OCI-LY1 (cell line): ENCODE data around the gene BMP7.

Source experiments
- EZH2 ChIP-seq: fragments of 200-600 bp; sonication (generic), shearing (Covaris generic); IDR thresholded peaks from 2 replicates; pipeline ENCODE4 v1.8.0; 2017; ENCODE audit warnings: borderline replicate concordance, mixed run types, mild to moderate bottlenecking, antibody characterized with exemption, low read length, moderate library complexity, mixed read lengths
- TF ChIP-seq, protein P1 (sequence below): fragments of 200-600 bp; sonication (generic), shearing (Covaris generic); IDR thresholded peaks from 2 replicates; pipeline ENCODE4 v1.5.1; 2017; ENCODE audit warnings: mild to moderate bottlenecking, antibody characterized with exemption, low read length, moderate library complexity, mixed read lengths

DNA sequence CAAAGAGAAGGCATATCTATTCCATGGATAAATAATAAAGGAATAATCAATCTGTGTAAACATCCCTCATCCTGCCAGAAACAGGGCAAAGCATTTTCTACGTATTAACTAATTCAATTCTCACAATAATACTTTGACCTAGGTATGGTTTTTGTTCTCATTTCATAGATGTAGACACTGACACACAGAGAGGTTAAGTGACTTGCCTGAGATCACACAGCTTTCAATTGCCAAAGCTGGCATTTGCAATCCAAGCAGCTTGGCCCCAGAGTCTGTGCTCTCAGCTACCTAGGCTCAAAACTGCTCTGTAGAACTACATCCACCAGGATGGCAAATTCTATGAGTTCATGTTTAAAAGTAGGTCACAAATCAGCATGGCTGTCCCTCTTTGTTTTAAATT, 124.9 kb downstream of the BMP7 start:
- TF ChIP-seq, protein P1, sequence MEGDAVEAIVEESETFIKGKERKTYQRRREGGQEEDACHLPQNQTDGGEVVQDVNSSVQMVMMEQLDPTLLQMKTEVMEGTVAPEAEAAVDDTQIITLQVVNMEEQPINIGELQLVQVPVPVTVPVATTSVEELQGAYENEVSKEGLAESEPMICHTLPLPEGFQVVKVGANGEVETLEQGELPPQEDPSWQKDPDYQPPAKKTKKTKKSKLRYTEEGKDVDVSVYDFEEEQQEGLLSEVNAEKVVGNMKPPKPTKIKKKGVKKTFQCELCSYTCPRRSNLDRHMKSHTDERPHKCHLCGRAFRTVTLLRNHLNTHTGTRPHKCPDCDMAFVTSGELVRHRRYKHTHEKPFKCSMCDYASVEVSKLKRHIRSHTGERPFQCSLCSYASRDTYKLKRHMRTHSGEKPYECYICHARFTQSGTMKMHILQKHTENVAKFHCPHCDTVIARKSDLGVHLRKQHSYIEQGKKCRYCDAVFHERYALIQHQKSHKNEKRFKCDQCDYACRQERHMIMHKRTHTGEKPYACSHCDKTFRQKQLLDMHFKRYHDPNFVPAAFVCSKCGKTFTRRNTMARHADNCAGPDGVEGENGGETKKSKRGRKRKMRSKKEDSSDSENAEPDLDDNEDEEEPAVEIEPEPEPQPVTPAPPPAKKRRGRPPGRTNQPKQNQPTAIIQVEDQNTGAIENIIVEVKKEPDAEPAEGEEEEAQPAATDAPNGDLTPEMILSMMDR: no peak
- no peak for TF ChIP-seq EZH2
